HepG2 (cell line): ENCODE results near the gene AGBL3. TPM values are rescaled to one million over a fixed set of nuclear protein-coding genes. Genes with fewer than 3 reads are reported as not detected.
A peak's percentile ranks its signal among the peaks of the same experiment; 100 is the strongest.

Experiments used
- ATAC-seq: fragments of 200-7000 bp; cut with Tn5 transposase; 3 replicates; pipeline ENCODE4 v1.9.1; 2020; ENCODE audit warnings: mild to moderate bottlenecking, moderate library complexity
- BruUV-seq: library from RNA; stranded (reverse); fragments of 400-500 nt; replicated peaks from 2 replicates; lab custom pipeline; 2021; lab: Mats Ljungman, UMichigan
- CTCF ChIA-PET: fragments of 300-600 bp; formaldehyde crosslinking; extraction: SDS; loops from one replicate; lab custom pipeline; 2021; ENCODE audit warnings: low total read pairs, inconsistent platforms, low intra/inter-chr PET ratio; lab: Yijun Ruan, JAX
- POLR2A ChIA-PET: fragments of 350-600 bp; sonication (Branson Sonifier 250); formaldehyde crosslinking; loops from one replicate; lab custom pipeline; 2020; ENCODE audit warnings: antibody characterized with exemption, inconsistent platforms; lab: Yijun Ruan, JAX
- DNase-seq: peaks from one replicate; pipeline ENCODE4 v3.0.0-alpha.2; 2015; ENCODE audit warnings: low spot score
- FAIRE-seq: peaks from 3 replicates; lab custom pipeline; 2011; peaks lifted over from hg19 to GRCh38; lab: Jason Lieb, UNC
- H2AFZ ChIP-seq: one replicate; pipeline ENCODE4 v1.6.1; 2011; ENCODE audit warnings: low read length, inconsistent platforms
- H3K27ac ChIP-seq: fragments of 300-600 bp; 3 replicates; pipeline ENCODE4 v1.8.0; 2011; ENCODE audit warnings: mixed run types, mild to moderate bottlenecking, mixed read lengths, low read length, inconsistent platforms; ENCODE audit not compliant: insufficient read depth; ENCODE audit errors: extremely low read length
- H3K27me3 ChIP-seq, 2 experiments: fragments of 200-600 bp in 1 of 2; 2 replicates in 1 of 2; 3 replicates in 1 of 2; pipeline versions ENCODE4 v1.6.0 to v1.8.0; 2011; ENCODE audit warnings: low read length in 2 of 2, mild to moderate bottlenecking in 2 of 2, moderate library complexity in 2 of 2, inconsistent platforms in 1 of 2; ENCODE audit not compliant: insufficient read depth in 2 of 2, control insufficient read depth in 1 of 2
- H3K36me3 ChIP-seq, 2 experiments: fragments of 200-600 bp in 1 of 2; replicated peaks in 1 of 2; 2 replicates in 1 of 2; 3 replicates in 1 of 2; pipeline versions ENCODE4 v1.5.1 to v1.8.0; 2011; ENCODE audit warnings: low read length in 2 of 2, inconsistent platforms in 1 of 2; ENCODE audit not compliant: insufficient read depth in 2 of 2, control insufficient read depth in 1 of 2
- H3K4me1 ChIP-seq: 2 replicates; pipeline ENCODE4 v1.5.1; 2012; ENCODE audit warnings: low read length, inconsistent platforms; ENCODE audit not compliant: insufficient read depth
- H3K4me2 ChIP-seq: 2 replicates; pipeline ENCODE4 v1.6.0; 2011; ENCODE audit warnings: low read depth, low read length, inconsistent platforms
- H3K4me3 ChIP-seq, 3 experiments: fragments of 200-600 bp in 1 of 3; sonication (generic), shearing (Covaris generic) in 1 of 3; replicated peaks in 1 of 3; 2 replicates each; pipeline ENCODE4 v1.5.1; 2011 to 2016; ENCODE audit warnings: low read length in 3 of 3, inconsistent platforms in 2 of 3, low read depth in 2 of 3, mild to moderate bottlenecking in 2 of 3, control low read depth in 1 of 3, mixed read lengths in 1 of 3; ENCODE audit not compliant: insufficient read depth in 1 of 3
- H3K79me2 ChIP-seq: one replicate; pipeline ENCODE4 v1.6.1; 2011; ENCODE audit warnings: low read length, inconsistent platforms; ENCODE audit not compliant: insufficient read depth
- H3K9ac ChIP-seq: 2 replicates; pipeline ENCODE4 v1.6.0; 2011; ENCODE audit warnings: mild to moderate bottlenecking, low read depth, low read length, inconsistent platforms; ENCODE audit not compliant: insufficient read depth
- H3K9me3 ChIP-seq: 2 replicates; pipeline ENCODE4 v1.5.1; 2012; ENCODE audit warnings: mild to moderate bottlenecking, low read length
- H4K20me1 ChIP-seq: 2 replicates; pipeline ENCODE4 v1.6.0; 2011; ENCODE audit warnings: inconsistent platforms, mild to moderate bottlenecking, low read length, moderate library complexity; ENCODE audit not compliant: insufficient read depth
- ADNP ChIP-seq: sonication (generic); formaldehyde crosslinking; IDR thresholded peaks from 2 replicates; pipeline ENCODE4 v1.4.0; 2020; ENCODE audit warnings: missing genetic modification reagents
- DZIP1 ChIP-seq: sonication (generic); formaldehyde crosslinking; IDR thresholded peaks from 2 replicates; pipeline ENCODE4 v1.5.0; 2020; ENCODE audit warnings: mild to moderate bottlenecking, missing genetic modification reagents
- FOXO1 ChIP-seq: sonication (generic); formaldehyde crosslinking; IDR thresholded peaks from 2 replicates; pipeline ENCODE4 v1.4.0; 2020; ENCODE audit warnings: missing genetic modification reagents
- HNF1B ChIP-seq: sonication (generic); formaldehyde crosslinking; IDR thresholded peaks from 2 replicates; pipeline ENCODE4 v1.5.1; 2020; ENCODE audit warnings: mild to moderate bottlenecking, moderate library complexity, missing genetic modification reagents
- PATZ1 ChIP-seq: sonication (generic); formaldehyde crosslinking; IDR thresholded peaks from 2 replicates; pipeline ENCODE4 v1.4.0; 2020; ENCODE audit warnings: missing genetic modification reagents
- TERF1 ChIP-seq: sonication (generic); formaldehyde crosslinking; IDR thresholded peaks from 2 replicates; pipeline ENCODE4 v1.8.0; 2022; ENCODE audit warnings: mild to moderate bottlenecking, missing genetic modification reagents, moderate library complexity
- ZNF430 ChIP-seq: sonication (generic); formaldehyde crosslinking; IDR thresholded peaks from 2 replicates; pipeline ENCODE4 v1.9.0; 2021; ENCODE audit warnings: mild to moderate bottlenecking, missing genetic modification reagents
- WGBS: methylation state at CpG from one replicate; pipeline ENCODE4 v1.1.6; 2017; ENCODE audit warnings: low lambda C conversion rate; 5-methylcytosine and 5-hydroxymethylcytosine counted together
- in situ Hi-C: cut with HindIII; loops from 2 replicates; pipeline ENCODE4 v1.10.0; 2017; ENCODE audit warnings: low pct_unique_long_range_greater_than_20kb; ENCODE audit not compliant: extremely low pct_ligation_motif_present
- intact Hi-C: fragments of 100-400 bp; cut with micrococcal nuclease; formaldehyde crosslinking; loops from one replicate; pipeline ENCODE4 v1.10.0; 2022; ENCODE audit not compliant: unreplicated experiment
- polyA plus RNA-seq, 8 experiments: library from polyadenylated mRNA; depleted of rRNA in 3 of 8; stranded (reverse) in 7 of 8; unstranded in 1 of 8; fragments of >200 nt; fragmentation: Illumina TruSeq in 4 of 8; extraction: Trizol in 4 of 8; gene quantifications; 2 replicates each; pipeline versions ENCODE4 v1.2.1 to v1.2.3, GENCODE V29; 2011 to 2016; ENCODE audit warnings: low read depth in 4 of 8, missing spikeins in 1 of 8, mixed read lengths in 1 of 8; ENCODE audit not compliant: insufficient read depth in 1 of 8
- total RNA-seq, 5 experiments: library from RNA; depleted of rRNA; stranded (reverse); fragments of >200 nt; fragmentation: Illumina TruSeq; extraction: Trizol; gene quantifications; 2 replicates each; pipeline ENCODE4 v1.2.3, GENCODE V29; 2016; ENCODE audit warnings: low read depth in 1 of 5

AGBL3 gene
- total and polyA plus RNA-seq, 2 of the 13 experiments (the other 11 are each of a cell fraction or from before 2014, with no cell fraction given): 2.2 to 7.2 TPM

GRCh38 chr7:134996097-134996550, 9.8 kb downstream of the AGBL3 start:
- in situ Hi-C loops (no loop called here), intact Hi-C loops (loop anchor here (2.0 to 5.0 kb wide), 3 partner anchors 99 to 221 kb away; partner anchors contain the start of gene TMEM140)
- no peak overlapping the region for H2AFZ ChIP-seq
- no peak for ATAC-seq
- no peak for DNase-seq
- peaks cover 0 to 6% of the 10 kb centered on the region in 2 experiments; a peak in 1 of 5 replicates for H3K36me3 ChIP-seq
- H3K4me3 ChIP-seq: no peak overlapping the region
- H3K9ac ChIP-seq: no peak overlapping the region
- no TSS peak for BruUV-seq
- H3K4me2 ChIP-seq: no peak overlapping the region
- TF ChIP-seq PATZ1 (CRISPR knock-in tag): peak; percentile 47; the same call in 1 of the 2 replicates
- no peak for TF ChIP-seq ZNF430 (CRISPR knock-in tag)
- TF ChIP-seq, all 625 proteins: peak for 1
- no peaks in the 10 kb centered on the region for H3K27me3 ChIP-seq
- H3K9me3 ChIP-seq: 0 out of 2 replicates have a peak, but pooled peaks cover 8% of the 10 kb centered on the region
- H3K27ac ChIP-seq: peak overlapping the region; percentile 85
- CTCF ChIA-PET: no interaction called here
- POLR2A ChIA-PET: interaction anchor here (2.0 to 4.3 kb wide), 3 partner anchors 10 to 173 kb away, joined by 8 to 30 read pairs (median 27); partner anchors contain the start of genes AGBL3, CYREN and TMEM140
- no peaks in the 10 kb centered on the region for H4K20me1 ChIP-seq
- H3K4me1 ChIP-seq: peaks cover 85% of the 10 kb centered on the region
- no peak for FAIRE-seq
- peaks cover 3% of the 10 kb centered on the region for H3K79me2 ChIP-seq
- 96% methylated on average over 2 of the region's 2 CpGs for WGBS

- peak overlapping the region; percentile 85 for H3K27ac ChIP-seq
- ATAC-seq: peak; percentile 94
- no peak for TF ChIP-seq DZIP1 (CRISPR knock-in tag)
- peak; percentile 99 for TF ChIP-seq HNF1B (CRISPR knock-in tag)
- TF ChIP-seq TERF1 (CRISPR knock-in tag): no peak
- no peak for TF ChIP-seq ADNP (CRISPR knock-in tag)
- peak; percentile 76 for TF ChIP-seq FOXO1 (CRISPR knock-in tag)
These were observed 11.0 kb downstream of the AGBL3 start for GRCh38 chr7:134997214-134997885.

More at GRCh38 chr7:134997214-134997885, 11.0 kb downstream of the AGBL3 start:
- H3K9me3 ChIP-seq: peaks cover 20% of the 10 kb centered on the region
- H3K4me2 ChIP-seq: peak overlapping the region; percentile 66
- H3K79me2 ChIP-seq: peaks cover 3% of the 10 kb centered on the region
- BruUV-seq: no TSS peak
- POLR2A ChIA-PET: interaction anchor here (0.6 to 4.3 kb wide), 6 partner anchors 11 to 172 kb away, joined by 3 to 30 read pairs (median 4); partner anchors contain the start of genes AGBL3, CYREN and TMEM140
- peaks cover 0 to 6% of the 10 kb centered on the region in 2 experiments; a peak in 1 of 5 replicates for H3K36me3 ChIP-seq
- WGBS: 21% methylated on average over 3 of the region's 3 CpGs
- H4K20me1 ChIP-seq: no peaks in the 10 kb centered on the region
- no peak overlapping the region for H2AFZ ChIP-seq
- intact Hi-C loops (loop anchor here (2.0 to 5.0 kb wide), 3 partner anchors 97 to 220 kb away; partner anchors contain the start of gene TMEM140), in situ Hi-C loops (no loop called here)
- DNase-seq (peak; percentile 98), FAIRE-seq (peak; percentile 91)
- no peaks in the 10 kb centered on the region for H3K27me3 ChIP-seq
- H3K4me3 ChIP-seq: peak overlapping the region in 1 of 3 experiments; percentile 27; a peak in 1 of 6 replicates
- CTCF ChIA-PET: no interaction called here
- H3K4me1 ChIP-seq: peaks cover 85% of the 10 kb centered on the region
- H3K9ac ChIP-seq: peak overlapping the region; percentile 61
